ENCODE data around the gene VPS54. TPM values are rescaled to one million over a fixed set of nuclear protein-coding genes. Genes with fewer than 3 reads are reported as not detected.
"Not testable (repeated sequence)": the region's sequence is repeated elsewhere in the genome, so short reads cannot be mapped to it uniquely, and the experiment has no call there.

VPS54 gene
- total RNA-seq, 1 donor from 2014 or later = 17.5 TPM

DNA sequence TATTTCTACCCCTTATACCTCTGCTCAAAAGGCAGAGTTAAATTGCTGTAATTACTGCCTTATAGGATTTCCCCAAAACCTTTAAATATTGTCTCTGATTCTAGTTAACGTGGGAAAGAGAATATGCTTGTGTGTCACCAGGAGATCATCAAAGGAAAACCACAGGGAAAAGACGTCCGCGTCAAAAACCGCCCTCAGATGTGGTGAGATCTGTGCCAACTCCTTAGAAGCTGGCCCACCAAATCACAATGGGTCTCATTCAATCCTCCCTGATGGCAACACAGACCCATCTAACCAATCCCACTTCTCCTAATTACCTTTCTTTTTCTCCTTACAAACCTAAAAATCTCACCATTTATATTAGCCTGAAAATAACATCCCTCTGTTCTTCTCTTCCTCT lies 25.4 kb downstream of the VPS54 start:
- FAIRE-seq = no peak
- Mint-ChIP-seq H3K4me3 (ENCODE audit: unreplicated experiment) (no peak overlapping the region), H3K4me1 (ENCODE audit: low read depth, unreplicated experiment) (peaks cover 8% of the 10 kb centered on the region), H3K27me3 (ENCODE audit: low read depth, unreplicated experiment) (no peaks in the 10 kb centered on the region), H3K36me3 (ENCODE audit: low read depth, unreplicated experiment) (peaks cover 12% of the 10 kb centered on the region), H3K9me3 (ENCODE audit: unreplicated experiment) (peaks cover 11% of the 10 kb centered on the region), H3K27ac (ENCODE audit: unreplicated experiment) (no peak overlapping the region)
- Histone ChIP-seq H3K36me3 (ENCODE audit: insufficient read depth, low read length) (no peaks in the 10 kb centered on the region), H4K20me1 (ENCODE audit: insufficient read depth, low read length) (peaks cover 22% of the 10 kb centered on the region), H3K4me1 (ENCODE audit: insufficient read depth, low read length) (peaks cover 4% of the 10 kb centered on the region), H3K27me3 (ENCODE audit: insufficient read depth, low read length) (no peaks in the 10 kb centered on the region), H3K79me2 (ENCODE audit: insufficient read depth, low read length) (peaks cover 24% of the 10 kb centered on the region), H3K27ac (ENCODE audit: low read depth, low read length) (no peak overlapping the region), H3K4me3 (ENCODE audit: insufficient read depth, low read depth, low read length) (no peak overlapping the region), H2AFZ (ENCODE audit: low read depth, low read length) (no peak overlapping the region), H3K9ac (ENCODE audit: low read length) (no peak overlapping the region), H3K4me2 (ENCODE audit: low read length) (no peak overlapping the region), H3K9me3 (ENCODE audit: insufficient read depth, low read depth, low read length) (no peaks in the 10 kb centered on the region)
- no peak for TF ChIP-seq EZH2 (IDR thresholded peaks at IDR 0.05; ENCODE audit: insufficient read depth, low read length)
- TF ChIP-seq, protein P1, sequence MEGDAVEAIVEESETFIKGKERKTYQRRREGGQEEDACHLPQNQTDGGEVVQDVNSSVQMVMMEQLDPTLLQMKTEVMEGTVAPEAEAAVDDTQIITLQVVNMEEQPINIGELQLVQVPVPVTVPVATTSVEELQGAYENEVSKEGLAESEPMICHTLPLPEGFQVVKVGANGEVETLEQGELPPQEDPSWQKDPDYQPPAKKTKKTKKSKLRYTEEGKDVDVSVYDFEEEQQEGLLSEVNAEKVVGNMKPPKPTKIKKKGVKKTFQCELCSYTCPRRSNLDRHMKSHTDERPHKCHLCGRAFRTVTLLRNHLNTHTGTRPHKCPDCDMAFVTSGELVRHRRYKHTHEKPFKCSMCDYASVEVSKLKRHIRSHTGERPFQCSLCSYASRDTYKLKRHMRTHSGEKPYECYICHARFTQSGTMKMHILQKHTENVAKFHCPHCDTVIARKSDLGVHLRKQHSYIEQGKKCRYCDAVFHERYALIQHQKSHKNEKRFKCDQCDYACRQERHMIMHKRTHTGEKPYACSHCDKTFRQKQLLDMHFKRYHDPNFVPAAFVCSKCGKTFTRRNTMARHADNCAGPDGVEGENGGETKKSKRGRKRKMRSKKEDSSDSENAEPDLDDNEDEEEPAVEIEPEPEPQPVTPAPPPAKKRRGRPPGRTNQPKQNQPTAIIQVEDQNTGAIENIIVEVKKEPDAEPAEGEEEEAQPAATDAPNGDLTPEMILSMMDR (IDR thresholded peaks at IDR 0.05; ENCODE audit: insufficient read depth, low read depth, low read length) = no peak
- DNase-seq (ENCODE audit: low read depth) = peak; percentile 41

DNA sequence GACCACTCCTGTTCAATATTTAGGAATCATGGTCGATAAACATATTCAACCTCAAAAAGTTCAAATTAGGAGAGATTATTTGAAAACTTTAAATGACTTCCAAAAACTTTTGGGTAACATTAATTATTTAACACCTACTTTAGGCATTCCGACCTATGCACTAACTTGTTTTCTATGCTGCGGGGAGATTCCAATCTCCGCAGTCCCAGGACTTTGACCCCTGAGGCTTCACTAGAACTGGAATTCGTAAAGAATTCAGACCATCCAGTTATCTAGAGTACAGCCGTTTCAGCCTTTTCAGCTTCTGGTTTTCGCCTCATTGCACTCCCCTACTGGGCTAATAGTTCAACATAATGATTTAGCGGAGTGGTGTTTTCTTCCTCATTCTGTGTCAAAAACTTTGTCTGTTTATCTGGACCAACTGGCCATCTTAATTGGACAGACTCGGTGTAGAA lies 26.1 kb downstream of the VPS54 start:
- H3K4me3 ChIP-seq (ENCODE audit: insufficient read depth, low read depth, low read length); H3K27me3 Mint-ChIP-seq (ENCODE audit: low read depth, unreplicated experiment); H3K27ac Mint-ChIP-seq (ENCODE audit: unreplicated experiment); H3K4me1 ChIP-seq (ENCODE audit: insufficient read depth, low read length); H2AFZ ChIP-seq (ENCODE audit: low read depth, low read length); H3K9ac ChIP-seq (ENCODE audit: low read length); H3K9me3 Mint-ChIP-seq (ENCODE audit: unreplicated experiment); H3K4me1 Mint-ChIP-seq (ENCODE audit: low read depth, unreplicated experiment); H3K36me3 ChIP-seq (ENCODE audit: insufficient read depth, low read length); H3K27me3 ChIP-seq (ENCODE audit: insufficient read depth, low read length); H3K4me2 ChIP-seq (ENCODE audit: low read length); H3K9me3 ChIP-seq (ENCODE audit: insufficient read depth, low read depth, low read length); H3K4me3 Mint-ChIP-seq (ENCODE audit: unreplicated experiment); DNase-seq (ENCODE audit: low read depth); FAIRE-seq; H3K27ac ChIP-seq (ENCODE audit: low read depth, low read length): not testable (repeated sequence)
- H3K36me3 Mint-ChIP-seq (ENCODE audit: low read depth, unreplicated experiment) = peaks cover 14% of the 10 kb centered on the region
- H4K20me1 ChIP-seq (ENCODE audit: insufficient read depth, low read length) = peaks cover 19% of the 10 kb centered on the region
- peaks cover 24% of the 10 kb centered on the region for H3K79me2 ChIP-seq (ENCODE audit: insufficient read depth, low read length)

DNA sequence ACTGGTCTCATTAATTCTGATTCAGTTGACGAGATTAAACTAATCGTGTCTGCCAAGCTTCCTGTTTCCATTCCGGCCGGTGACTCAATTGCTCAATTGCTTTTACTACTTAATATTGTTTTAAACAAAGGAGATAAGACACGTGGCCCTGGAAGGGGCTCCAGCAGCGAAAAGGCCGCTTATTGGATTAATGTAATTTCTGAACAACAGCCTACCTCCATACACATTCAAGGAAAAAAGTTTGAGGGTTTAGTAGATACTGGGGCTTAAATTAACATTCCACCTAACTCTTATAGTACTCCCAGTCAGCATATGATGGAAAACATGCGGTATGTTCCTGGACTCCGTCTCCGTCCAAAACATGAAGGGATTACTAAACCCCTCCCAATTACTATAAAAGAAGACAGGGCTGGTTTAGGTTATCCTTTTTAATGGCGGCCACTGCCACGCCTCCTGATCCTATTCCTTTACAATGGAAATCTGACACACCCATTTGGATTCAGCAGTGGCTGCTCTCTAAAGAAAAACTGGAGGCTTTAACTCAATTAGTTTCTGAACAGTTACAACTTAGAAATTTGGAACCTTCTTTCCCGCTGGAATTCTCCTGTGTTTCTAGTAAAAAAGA lies 27.1 kb downstream of the VPS54 start:
- DNase-seq (ENCODE audit: low read depth) (no peak), FAIRE-seq (no peak)
- Mint-ChIP-seq H3K36me3 (ENCODE audit: low read depth, unreplicated experiment) (peaks cover 11% of the 10 kb centered on the region), H3K4me1 (ENCODE audit: low read depth, unreplicated experiment) (peaks cover 8% of the 10 kb centered on the region), H3K9me3 (ENCODE audit: unreplicated experiment) (peaks cover 2% of the 10 kb centered on the region), H3K4me3 (ENCODE audit: unreplicated experiment) (no peak overlapping the region), H3K27me3 (ENCODE audit: low read depth, unreplicated experiment) (no peaks in the 10 kb centered on the region), H3K27ac (ENCODE audit: unreplicated experiment) (no peak overlapping the region)
- no peaks in the 10 kb centered on the region for H3K27me3 ChIP-seq (ENCODE audit: insufficient read depth, low read length)
- H3K79me2 ChIP-seq (ENCODE audit: insufficient read depth, low read length) = peaks cover 24% of the 10 kb centered on the region
- peaks cover 4% of the 10 kb centered on the region for H3K4me1 ChIP-seq (ENCODE audit: insufficient read depth, low read length)
- no peak overlapping the region for H3K4me3 ChIP-seq (ENCODE audit: insufficient read depth, low read depth, low read length)
- H3K9me3 ChIP-seq (ENCODE audit: insufficient read depth, low read depth, low read length) = no peaks in the 10 kb centered on the region
- H2AFZ ChIP-seq (ENCODE audit: low read depth, low read length) = no peak overlapping the region
- H3K9ac ChIP-seq (ENCODE audit: low read length) = no peak overlapping the region
- TF ChIP-seq, protein P1 (IDR thresholded peaks at IDR 0.05; ENCODE audit: insufficient read depth, low read depth, low read length) = no peak
- no peak for TF ChIP-seq EZH2 (IDR thresholded peaks at IDR 0.05; ENCODE audit: insufficient read depth, low read length)
- H4K20me1 ChIP-seq (ENCODE audit: insufficient read depth, low read length) = peaks cover 16% of the 10 kb centered on the region
- no peaks in the 10 kb centered on the region for H3K36me3 ChIP-seq (ENCODE audit: insufficient read depth, low read length)
- H3K4me2 ChIP-seq (ENCODE audit: low read length) = no peak overlapping the region
- H3K27ac ChIP-seq (ENCODE audit: low read depth, low read length) = no peak overlapping the region

DNA sequence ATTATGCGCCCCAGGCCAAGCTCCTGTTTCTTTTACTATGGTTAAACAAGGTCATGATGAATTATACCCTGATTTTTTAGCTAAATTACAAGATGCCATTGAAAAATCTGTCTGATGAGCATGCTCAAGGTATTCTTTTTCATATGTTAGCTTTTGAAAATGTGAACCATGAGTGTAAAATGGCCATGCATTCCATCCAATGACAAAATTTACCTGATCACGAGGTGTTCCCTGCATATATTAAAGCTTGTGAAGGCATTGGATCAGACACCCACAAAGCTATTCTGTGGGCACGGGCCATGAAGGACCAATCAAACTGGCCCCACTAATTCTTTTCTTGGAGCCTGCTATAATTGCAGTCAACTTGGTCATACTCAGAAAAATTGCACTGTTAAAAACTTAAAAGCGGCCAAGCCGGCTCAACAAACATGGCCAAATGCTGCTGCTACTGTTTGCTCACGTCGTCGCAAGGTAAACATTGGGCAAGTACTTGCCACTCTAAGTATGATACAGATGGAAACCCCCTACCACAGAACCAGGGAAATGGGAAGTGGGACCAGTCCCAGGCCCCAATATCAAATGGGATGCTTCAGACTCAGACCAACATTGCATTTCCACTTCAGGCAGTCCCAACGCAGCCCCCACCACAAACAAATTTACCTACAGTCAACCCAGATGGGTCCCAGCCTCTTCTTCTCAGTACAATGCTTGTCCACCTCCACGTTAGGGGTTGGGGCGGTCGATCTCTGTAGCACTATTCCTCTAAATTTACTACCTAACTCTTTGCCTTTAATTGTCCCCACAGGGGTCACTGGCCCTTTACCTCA lies 27.8 kb downstream of the VPS54 start:
- H3K27ac ChIP-seq (ENCODE audit: low read depth, low read length); H2AFZ ChIP-seq (ENCODE audit: low read depth, low read length); H3K9me3 ChIP-seq (ENCODE audit: insufficient read depth, low read depth, low read length); H3K9me3 Mint-ChIP-seq (ENCODE audit: unreplicated experiment); FAIRE-seq; H3K4me3 Mint-ChIP-seq (ENCODE audit: unreplicated experiment); H3K36me3 ChIP-seq (ENCODE audit: insufficient read depth, low read length); H3K4me1 Mint-ChIP-seq (ENCODE audit: low read depth, unreplicated experiment); DNase-seq (ENCODE audit: low read depth); H3K4me3 ChIP-seq (ENCODE audit: insufficient read depth, low read depth, low read length); H3K4me2 ChIP-seq (ENCODE audit: low read length); H3K4me1 ChIP-seq (ENCODE audit: insufficient read depth, low read length); H3K27ac Mint-ChIP-seq (ENCODE audit: unreplicated experiment); H3K27me3 ChIP-seq (ENCODE audit: insufficient read depth, low read length); H3K9ac ChIP-seq (ENCODE audit: low read length); H3K27me3 Mint-ChIP-seq (ENCODE audit: low read depth, unreplicated experiment): not testable (repeated sequence)
- peaks cover 24% of the 10 kb centered on the region for H3K79me2 ChIP-seq (ENCODE audit: insufficient read depth, low read length)
- H4K20me1 ChIP-seq (ENCODE audit: insufficient read depth, low read length) = peaks cover 16% of the 10 kb centered on the region
- H3K36me3 Mint-ChIP-seq (ENCODE audit: low read depth, unreplicated experiment) = peaks cover 11% of the 10 kb centered on the region

All from astrocyte (in vitro differentiated cells and primary cell).